HG03025 (cell line): ENCODE results near the gene WBP2NL.

Experiments used
- ATAC-seq: cut with Tn5 transposase; IDR thresholded peaks from one replicate; pipeline ENCODE4 v1.9.1; 2021; ENCODE audit warnings: mild to moderate bottlenecking, moderate library complexity; ENCODE audit not compliant: unreplicated experiment, low FRiP score

Gene WBP2NL

DNA sequence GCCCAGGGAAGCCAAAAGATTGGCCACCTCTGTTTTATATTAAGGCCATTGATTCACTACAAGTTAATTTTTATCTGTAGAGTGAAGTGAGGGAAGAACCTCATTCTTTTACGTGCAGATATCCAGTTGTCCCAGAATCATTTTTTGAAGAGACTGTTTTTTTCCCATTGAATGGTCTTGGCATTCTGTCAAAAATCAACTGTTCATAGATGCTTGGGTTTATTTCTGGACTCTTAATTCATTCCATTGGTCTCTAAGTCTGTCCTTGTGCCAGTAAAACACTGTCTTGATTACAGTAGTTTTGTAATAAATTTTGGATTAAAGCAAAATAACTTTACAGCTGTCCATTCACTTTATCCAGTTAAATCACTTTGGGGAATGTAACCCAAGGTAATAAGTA is 26.8 kb downstream of the WBP2NL start:
- ATAC-seq = no peak

DNA sequence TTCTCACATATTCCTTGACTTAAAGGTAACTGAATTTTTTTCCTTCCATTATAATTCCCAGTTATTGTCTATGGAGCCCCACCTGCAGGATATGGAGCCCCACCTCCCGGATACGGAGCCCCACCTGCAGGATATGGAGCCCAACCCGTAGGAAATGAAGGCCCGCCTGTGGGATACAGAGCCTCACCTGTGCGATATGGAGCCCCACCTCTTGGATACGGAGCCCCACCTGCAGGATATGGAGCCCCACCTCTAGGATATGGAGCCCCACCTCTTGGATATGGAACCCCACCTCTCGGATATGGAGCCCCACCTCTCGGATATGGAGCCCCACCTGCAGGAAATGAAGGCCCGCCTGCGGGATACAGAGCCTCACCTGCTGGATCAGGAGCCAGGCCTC is 28.1 kb downstream of the WBP2NL start:
- no peak for ATAC-seq

DNA sequence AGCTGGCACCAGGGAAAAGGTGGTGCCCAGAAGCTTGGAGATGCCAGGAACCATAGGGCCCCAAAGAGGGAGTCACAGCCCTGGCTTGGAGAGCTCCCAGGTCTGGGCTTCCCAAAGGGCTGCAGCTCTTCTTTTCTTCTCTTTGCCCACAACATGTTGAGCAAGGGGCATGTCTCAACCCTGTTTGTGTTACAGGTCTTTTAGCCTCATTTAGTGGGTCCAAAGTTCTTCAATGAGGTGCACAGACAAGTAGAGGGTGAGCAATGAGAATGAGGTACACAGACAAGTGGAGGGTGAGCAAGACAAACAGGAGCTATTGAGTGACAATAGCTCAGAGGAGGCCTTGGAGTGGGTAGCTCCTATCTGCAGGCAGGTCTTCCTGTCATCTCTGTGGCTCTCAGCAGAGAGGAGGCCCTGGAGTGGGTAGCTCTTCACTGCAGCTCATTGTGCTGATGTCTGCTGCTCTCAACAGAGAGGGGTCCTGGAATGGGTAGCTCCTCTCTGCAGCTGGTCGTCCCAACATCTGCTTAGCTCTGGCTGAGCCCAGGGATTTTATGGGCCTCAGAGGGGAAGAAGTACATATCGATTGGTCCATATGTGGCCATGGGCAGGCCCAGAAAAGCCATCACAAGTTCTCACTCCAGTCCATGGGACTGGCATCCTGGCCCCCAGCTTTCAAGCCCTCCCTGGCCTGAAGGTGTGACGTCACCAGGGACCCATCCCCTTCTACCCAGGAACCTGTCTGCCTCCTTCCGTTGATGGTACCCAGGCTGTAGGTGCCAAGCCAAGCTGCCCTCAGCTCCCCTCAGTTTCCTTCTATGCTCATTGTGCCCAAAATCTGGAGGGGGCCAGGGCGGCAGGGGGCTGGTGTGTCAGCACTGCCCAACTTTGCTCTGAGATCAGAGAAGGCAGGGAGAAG is 34.9 kb downstream of the WBP2NL start:
- ATAC-seq = no peak

DNA sequence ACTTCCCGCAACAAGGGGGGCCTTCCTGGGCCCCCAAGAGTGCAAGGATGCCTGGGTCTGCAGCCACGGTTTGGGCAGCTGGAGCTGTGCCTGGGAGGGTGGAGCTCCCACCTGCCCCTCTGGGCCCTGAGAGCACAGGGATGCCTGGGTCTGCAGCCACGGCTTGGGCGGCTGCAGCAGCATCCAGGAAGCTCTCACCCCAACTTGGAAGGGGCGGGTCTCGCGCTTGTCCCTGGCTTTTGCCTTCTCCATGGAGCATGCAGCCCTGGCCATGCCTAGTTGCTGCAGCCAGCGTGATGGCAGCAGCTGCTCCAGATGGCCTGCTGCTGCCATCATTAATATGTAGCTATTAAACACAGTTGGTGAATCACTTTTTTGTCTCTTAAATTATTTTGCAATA is 36.7 kb downstream of the WBP2NL start:
- ATAC-seq = no peak

DNA sequence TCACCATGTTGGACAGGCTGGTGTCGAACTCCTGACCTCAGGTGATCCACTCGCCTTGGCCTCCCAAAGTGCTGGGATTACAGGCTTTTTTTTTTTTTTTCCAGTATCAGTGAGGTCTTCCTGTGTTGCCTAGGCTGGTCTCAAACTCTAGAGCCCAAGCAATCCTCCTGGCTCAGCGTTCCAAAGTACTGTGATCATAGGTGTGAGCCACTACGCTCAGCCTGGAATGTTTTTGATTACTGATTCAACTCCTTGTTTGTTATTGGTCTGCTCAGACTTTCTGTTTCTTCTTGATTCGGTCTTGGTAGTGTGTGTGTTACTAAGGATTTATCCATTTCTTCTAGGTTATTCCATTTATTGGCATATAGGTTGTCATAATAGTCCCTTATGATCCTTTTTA is 40.7 kb downstream of the WBP2NL start:
- ATAC-seq = no peak

DNA sequence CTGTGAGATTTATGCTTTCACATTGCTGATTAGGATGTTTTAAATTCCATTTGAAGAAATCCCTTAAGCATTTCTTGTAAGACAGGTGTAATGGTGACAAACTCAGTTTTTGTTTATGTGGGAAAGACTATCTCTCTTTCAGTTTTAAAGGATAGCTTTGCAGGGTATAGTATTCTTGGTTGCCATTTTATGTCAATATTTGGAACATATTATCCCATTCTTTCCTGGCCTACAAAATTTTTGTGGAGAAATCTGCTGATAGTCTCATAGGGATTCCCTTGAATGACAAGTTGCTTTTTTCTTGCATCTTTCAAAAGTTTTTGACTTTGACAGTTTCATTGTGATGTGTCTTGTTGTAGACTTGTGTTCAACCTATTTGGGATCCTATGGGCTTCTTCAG is 43.2 kb downstream of the WBP2NL start:
- no peak for ATAC-seq

DNA sequence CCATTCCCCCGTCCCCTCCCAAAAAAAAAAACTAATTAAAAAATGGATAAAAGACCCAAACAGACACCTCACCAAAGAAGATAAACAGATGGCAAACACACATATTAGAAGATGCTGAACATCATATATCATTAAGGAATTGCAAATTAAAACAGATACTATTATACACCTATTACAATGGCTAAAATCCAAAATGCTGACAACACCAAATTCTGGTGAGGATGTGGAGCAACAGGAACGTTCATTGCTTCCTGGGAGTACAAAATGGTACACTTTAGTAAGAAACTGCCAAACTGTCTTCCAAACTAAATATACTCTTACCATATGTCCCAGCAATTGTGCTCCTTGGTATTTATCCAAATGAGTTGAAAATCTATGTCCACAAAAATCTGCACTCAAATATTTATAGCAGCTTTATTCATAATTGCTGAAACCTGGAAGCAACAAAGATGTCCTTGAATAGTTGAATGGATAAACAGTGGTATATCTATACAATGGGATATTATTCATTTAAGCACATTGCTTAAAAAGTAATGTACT is 52.1 kb downstream of the WBP2NL start:
- ATAC-seq = no peak

DNA sequence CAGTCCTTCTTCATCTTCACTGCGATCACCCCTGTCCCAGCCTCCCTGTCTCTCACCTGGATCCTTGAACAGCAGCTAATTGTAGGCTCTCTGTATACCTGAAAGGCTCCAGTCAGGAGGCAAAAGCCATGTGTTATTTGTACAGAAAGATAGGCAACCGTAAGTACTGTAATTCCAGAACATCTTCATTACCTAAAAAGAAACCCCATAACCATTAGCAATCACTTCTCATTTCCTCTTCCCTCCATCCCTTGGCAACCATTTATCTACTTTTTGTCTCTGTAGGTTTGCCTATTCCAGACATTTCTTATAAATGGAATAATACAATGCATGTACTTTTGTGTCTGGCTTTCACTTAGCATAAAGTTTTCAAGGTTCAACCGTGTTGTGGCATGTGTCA is 54.2 kb downstream of the WBP2NL start:
- ATAC-seq = no peak

DNA sequence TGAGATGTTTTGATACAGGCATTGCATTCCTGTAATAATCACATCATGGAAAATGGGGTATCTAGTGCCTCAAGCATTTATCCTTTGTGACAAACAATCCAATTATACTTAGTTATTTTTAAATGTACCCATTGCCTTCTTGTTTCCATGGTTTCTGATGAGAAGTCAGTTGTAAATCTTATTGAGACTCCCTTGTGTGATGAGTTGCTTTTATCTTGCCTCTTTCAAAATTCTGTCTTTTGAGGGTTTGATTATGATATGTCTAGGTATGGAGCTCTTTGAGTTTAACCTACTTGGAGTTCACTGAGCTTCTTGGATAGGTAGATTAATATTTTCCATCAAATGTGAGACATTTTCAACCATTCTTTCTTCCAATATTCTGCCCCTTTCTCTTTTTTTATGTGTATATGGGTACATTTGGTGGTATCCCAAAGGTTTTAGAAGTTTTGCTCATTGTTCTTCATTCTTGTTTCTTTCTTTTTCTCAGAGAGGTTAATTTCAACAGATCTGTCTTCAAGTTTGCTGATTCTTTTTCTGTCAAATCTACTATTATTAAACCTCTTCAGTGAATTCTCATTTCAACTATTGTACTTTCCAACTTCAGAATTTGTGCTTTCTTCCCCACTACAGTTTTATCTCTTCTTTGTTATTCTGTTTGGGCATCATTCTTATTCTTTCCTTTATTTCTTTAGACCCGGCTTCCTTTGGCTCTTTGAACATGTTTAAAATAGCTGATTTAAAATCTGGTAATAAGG is 58.3 kb downstream of the WBP2NL start:
- no peak for ATAC-seq

DNA sequence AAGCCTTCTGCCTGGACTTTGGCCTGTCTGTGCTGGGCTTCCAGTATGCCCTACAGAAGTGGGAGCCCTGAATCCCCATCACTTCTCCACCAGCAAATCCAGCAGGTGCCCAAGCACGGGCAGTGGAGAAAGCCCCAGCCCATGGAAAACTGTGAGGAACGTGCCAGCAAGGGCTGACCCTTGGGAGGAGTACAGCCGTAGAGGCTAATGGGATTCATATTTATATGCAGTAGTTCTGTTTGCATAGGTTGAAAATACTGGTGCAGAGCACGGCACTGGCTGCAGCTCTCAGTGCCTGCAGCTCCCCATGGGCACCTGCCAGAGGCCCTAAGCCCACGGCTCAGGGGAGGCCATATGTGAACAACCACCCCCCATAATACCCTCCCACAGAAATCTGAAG is 61.9 kb downstream of the WBP2NL start:
- no peak for ATAC-seq

DNA sequence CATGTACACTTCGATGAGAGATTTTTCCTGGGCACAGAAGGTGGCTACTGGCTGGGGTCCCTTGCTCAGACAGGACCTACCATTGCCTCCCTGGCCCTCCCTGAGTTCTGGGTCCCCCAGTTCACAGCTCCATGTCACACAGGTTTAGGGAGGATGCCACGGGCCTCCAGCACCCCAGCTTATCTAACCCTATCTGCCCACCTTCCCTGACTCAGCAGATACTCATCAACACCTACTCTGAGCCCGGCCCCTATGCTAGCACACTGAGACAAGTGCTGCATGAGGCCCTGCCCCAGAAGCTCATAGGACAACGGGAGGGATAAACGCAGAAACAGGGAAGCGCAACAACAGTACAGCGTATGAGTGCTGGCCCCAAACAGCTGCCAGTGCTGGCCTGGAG is 62.5 kb downstream of the WBP2NL start:
- no peak for ATAC-seq

DNA sequence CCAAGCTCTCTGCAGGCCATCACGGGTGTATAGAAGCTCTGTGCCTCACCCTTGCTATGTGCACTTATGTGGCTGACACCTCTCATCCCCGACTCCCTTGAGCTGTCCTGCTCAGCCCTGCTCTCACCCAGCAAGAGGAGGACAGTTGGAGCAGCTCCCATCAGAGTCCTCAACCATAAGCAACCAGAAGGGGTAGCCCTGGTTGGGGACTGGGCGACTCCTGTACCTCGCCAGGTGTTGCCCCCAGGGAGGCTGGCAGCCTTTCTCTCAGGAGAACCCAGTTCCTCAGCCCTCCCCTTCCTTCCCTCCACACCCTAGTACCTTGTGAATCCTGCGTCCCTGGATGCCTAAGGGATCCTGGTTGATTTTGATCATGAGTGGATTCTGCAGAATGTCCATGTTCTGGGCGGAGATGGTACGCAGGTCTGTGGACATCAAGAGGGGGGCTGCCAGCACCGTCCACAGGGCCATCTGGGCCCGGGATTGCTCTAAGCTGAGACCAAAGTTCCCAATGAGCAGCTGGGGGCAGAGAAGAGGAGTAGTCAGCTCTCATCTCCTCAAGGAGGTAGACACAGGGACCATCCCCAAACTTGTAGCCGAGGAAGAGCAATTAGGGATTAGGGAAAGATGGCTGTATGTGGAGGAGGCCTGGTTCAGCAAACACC is 64.0 kb downstream of the WBP2NL start:
- no peak for ATAC-seq

DNA sequence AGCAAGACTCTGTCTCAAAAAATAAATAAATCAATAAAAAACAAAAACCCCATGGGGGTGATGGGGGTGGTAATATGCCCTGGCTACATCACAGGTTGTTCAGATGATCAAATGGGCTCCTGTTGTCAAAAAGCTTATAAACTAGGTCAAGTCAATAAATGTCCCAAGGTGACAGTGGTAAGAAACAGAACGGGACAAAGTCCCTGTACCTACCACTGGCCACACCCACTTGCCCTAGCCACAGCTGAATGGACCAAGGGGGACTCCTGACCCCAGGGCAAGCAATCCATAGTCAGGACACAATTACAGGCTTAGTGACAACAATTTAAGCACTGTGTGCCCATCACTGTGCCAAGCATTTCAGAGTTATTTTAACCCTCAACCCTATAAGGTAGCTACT is 66.0 kb downstream of the WBP2NL start:
- no peak for ATAC-seq

DNA sequence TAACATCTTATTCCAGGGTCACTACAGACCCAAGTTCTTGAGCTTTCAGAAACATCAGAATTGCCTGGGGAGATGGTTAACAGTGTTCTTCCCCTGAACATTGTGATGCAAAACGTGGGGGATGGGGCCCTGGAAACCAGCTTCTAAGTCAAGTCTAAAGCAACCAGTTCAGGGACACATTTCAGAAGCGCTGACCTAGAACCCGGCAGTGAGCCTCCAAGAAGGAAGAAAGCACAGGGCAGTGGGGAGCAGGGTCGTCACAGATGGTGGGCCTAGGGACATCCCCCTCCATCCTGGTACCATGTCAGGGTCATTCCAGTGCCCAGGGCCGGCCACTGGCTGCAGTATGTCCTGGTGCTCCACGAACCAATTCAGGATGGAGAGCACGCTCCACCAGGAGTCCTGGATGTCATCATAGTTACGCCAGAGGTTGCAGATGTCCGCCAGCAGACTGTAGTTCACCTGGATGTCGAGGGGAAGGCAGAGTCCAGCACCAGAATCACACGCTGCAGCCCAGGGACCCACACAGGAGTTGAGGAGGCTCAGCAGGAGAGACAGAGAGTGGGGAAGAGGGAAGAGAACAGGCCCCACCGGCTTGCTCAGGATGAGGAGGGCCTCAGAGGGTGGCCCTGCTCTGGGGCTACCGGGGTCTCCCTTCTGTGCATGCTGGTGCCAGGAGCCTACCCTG is 67.0 kb downstream of the WBP2NL start:
- ATAC-seq = no peak

DNA sequence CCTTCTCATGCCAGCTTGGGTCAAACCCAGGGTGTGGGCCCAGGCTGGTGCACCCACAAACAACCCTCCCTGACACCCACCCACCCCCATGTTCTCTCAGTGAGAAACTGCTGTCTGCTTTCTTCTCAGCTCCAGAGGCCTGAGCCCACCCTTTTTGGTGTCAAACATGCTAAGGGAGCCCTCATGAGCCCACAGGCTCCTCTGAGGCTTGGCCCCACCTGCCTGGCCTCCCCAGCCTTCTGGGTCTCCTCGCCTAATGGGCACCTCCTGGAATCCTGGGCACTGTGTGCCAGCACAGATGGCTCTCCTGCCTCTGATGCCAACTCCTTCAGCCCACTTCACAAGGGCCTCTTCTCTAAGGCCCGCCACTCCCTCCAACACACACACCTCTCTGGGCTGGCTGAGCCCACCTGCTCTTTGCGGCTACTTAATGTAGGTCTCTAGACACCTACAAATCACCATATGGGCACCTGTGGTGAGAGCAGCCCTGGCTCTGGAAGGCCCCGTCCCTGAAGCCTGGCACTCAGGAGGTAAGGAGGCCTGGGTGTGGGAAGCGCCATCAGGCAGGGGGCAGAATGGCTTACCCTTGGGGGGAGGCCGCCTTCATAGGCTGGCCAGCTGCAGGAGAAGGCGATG is 67.7 kb downstream of the WBP2NL start:
- ATAC-seq = no peak

DNA sequence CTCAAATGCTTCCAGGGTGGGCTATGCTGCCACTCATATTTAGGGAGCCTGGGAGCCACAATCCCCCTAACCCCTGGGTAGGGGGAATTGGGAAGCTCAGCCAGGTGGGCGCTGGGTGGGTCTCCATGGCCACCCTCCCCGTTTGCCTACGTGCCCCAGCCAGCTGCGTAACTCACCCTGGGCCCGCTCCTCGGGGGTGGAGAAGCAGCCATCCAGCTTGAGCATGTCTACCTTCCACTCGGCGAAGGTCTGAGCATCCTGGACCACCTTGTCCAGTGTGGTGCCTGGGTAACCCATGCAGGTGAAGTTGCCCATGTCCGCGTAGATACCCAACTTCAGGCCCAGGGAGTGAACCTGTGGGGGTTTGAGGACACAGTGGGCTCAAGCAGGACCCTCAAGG is 68.3 kb downstream of the WBP2NL start:
- ATAC-seq = no peak

DNA sequence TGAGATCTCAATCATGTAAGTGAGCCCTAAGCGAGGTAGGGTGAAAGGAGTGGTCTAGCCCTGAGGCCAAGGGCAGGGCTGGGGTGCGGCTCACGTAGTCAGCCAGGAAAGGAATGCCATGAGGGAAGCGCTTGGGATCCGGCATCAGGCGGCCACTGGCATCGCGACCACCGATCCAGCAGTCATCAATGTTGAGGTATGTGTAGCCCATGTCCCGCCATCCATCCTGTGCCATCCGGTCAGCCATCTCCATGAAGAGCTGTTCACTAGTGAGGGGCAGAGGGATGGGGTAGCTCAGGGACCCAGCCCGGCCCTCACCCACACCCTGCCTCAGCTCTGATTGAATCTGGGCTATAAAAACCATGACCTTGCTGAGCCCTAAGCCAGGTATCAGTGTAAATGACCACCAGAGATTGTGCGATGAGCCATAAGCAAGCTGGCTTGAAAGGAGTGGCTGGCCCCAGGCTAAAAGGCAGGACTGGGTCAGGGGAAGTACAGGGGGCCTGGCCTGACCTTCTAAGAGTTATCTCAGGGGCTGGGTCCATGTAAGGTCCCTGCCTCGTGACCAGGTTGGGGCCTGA is 69.2 kb downstream of the WBP2NL start:
- no peak for ATAC-seq

DNA sequence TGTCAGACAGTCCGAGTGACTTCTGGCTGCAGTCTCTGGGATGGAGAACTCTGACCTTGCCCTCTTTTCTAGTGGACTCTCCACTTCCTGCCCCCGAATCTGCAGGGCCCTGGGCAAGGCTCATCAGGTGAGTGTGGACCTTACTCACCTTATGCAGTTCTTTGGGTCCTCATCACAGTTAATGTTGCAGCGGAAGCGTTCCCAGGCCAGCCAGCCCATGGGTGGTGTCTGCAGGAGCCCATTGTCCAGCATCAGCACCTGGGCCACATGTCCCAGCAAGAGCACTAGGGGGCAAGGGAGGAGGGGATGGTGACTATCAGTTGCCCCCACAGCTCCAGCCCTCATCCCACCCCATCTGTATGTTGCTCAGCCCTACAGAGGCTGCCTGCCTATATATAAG is 69.7 kb downstream of the WBP2NL start:
- ATAC-seq = no peak

DNA sequence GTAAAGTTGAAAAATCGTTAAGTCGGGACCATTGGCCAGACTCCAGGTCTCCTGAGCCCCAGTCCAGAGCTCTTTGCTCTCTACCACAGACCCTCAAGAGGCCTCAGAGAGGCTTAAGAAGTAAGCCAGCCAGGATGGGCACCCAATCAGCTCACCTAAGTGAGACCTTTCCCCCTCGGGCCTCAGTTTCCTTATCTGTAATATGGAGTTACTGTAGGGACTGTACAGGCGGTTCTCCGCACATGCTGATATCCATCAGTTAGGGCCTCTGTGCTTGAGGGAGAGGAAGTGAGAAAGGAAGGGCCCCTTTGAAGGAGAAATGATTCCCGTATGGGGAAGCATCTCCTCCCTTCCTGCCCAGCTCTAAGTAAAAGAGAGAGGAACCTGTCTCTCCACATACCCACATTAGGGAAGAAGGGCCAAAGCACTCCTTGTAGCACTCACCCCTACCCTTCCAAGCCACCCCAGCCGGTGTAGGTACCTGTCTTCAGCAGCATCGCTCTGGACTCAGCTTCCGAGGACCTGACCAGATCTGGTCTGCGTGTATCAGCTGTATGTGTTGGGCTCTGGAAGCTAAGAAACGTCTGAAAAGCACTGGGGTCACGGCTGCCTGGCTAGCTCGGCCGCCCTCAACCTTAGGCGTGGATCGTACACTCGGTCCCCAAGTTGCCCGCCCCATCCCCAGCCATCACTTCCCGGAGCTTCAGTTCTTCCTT is 71.4 kb downstream of the WBP2NL start:
- no peak for ATAC-seq
